ENCODE results near the gene BANP.

DNA sequence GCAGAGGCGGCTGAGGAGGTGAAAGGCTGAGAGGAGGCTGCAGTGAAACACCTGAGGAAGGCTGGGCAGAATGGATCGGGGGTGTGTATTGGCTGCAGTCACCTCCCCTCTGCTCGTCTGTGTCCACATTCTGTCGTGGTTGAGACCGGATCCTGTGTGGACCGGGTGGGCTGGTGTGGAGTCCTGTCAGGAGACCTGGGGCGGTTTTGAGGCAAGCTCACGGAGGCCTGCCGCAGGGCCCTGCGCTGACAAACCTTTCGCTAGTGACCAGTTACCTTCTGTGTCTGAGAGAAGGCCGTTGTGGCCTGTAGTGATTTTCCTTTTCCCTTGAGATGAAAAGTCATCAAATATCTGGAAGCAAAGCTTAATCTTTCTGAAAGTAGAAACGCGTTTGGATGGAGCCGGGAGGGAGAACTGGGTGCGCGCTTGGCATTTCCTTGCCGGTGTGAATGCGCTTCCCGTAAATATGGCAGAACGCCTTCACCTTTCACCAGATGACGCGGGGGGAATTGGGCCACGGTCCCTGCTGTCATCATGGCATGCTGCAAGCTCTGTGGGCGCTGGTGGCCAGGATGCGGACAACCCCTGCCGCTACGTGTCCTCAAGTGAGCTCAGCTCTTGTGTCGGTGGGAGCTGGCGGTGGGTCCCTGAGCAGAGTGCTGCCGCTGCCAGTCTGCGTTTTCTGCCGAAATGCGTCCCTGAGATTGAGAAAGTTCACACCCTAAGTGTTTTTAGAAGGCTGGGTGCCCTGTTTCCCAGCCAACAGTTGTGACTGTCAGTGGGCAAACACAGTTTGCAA lies 6.3 kb downstream of the BANP start:
- TF ChIP-seq, protein P1, sequence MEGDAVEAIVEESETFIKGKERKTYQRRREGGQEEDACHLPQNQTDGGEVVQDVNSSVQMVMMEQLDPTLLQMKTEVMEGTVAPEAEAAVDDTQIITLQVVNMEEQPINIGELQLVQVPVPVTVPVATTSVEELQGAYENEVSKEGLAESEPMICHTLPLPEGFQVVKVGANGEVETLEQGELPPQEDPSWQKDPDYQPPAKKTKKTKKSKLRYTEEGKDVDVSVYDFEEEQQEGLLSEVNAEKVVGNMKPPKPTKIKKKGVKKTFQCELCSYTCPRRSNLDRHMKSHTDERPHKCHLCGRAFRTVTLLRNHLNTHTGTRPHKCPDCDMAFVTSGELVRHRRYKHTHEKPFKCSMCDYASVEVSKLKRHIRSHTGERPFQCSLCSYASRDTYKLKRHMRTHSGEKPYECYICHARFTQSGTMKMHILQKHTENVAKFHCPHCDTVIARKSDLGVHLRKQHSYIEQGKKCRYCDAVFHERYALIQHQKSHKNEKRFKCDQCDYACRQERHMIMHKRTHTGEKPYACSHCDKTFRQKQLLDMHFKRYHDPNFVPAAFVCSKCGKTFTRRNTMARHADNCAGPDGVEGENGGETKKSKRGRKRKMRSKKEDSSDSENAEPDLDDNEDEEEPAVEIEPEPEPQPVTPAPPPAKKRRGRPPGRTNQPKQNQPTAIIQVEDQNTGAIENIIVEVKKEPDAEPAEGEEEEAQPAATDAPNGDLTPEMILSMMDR (IDR thresholded peaks at IDR 0.05): no peak
- no peak for TF ChIP-seq POLR2A (IDR thresholded peaks at IDR 0.05)
